ENCODE measurements around the gene ELF5. TPM values are rescaled to one million over a fixed set of nuclear protein-coding genes. Genes with fewer than 3 reads are reported as not detected.

ELF5 gene
- total and polyA plus RNA-seq, 2 of the 8 experiments (the other 6 are each of a cell fraction or from before 2014, with no cell fraction given) = not detected

- TF ChIP-seq CHD7 (IDR thresholded peaks at IDR 0.05; ENCODE audit: insufficient replicate concordance, low read length) = no peak
- no peak for TF ChIP-seq ZNF274 (IDR thresholded peaks at IDR 0.05; ENCODE audit: borderline replicate concordance, extremely low read depth, low read length)
- no peak for TF ChIP-seq GTF2F1 (IDR thresholded peaks at IDR 0.05; ENCODE audit: borderline replicate concordance, low read depth, low read length)
- no peak for TF ChIP-seq HDAC6 (IDR thresholded peaks at IDR 0.05; ENCODE audit: low read depth, low read length)
- no peak for TF ChIP-seq NANOG (IDR thresholded peaks at IDR 0.05; ENCODE audit: insufficient read depth, low read depth, low read length, poor library complexity, severe bottlenecking)
- TF ChIP-seq SRF (IDR thresholded peaks at IDR 0.05; ENCODE audit: low read depth, low read length) = no peak
- TF ChIP-seq MAFK (IDR thresholded peaks at IDR 0.05; ENCODE audit: low read depth, low read length) = no peak
- no peak for TF ChIP-seq SP2 (IDR thresholded peaks at IDR 0.05; ENCODE audit: low read length)
- TF ChIP-seq CTBP2 (IDR thresholded peaks at IDR 0.05; ENCODE audit: borderline replicate concordance, insufficient read depth, insufficient read length, low read length) = no peak
- no peak for TF ChIP-seq SIN3A (conservative IDR thresholded peaks at IDR 0.05 in 1 of 2, IDR thresholded peaks at IDR 0.05 in 1 of 2; ENCODE audit: low read depth in 1 of 2, low read length in 2 of 2)
- no peak for TF ChIP-seq POLR2AphosphoS5 (IDR thresholded peaks at IDR 0.05; ENCODE audit: low read depth, low read length)
These were observed 66.5 kb downstream of the ELF5 start (continued) for GRCh38 chr11:34447044-34447443.

All from H1 (cell line).